ENCODE data around the gene SFI1. TPM values are rescaled to one million over a fixed set of nuclear protein-coding genes. Genes with fewer than 3 reads are reported as not detected.
"Not testable (repeated sequence)": the region's sequence is repeated elsewhere in the genome, so short reads cannot be mapped to it uniquely, and the experiment has no call there.

Gene SFI1
- total and polyA plus RNA-seq, 2 donors (not counting 1 experiment from before 2014, with no cell fraction given) = 80.2 to 182 TPM

- WGBS (ENCODE audit: insufficient coverage) = 100% methylated on average over 1 of the region's 5 CpGs
- Mint-ChIP-seq H3K4me3 (peak overlapping the region; percentile 62), H3K4me1 (peaks cover 52% of the 10 kb centered on the region), H3K27ac (peak overlapping the region; percentile 91)
- H3K9ac ChIP-seq (ENCODE audit: low read length); H3K27me3 ChIP-seq (replicated peaks in 1 of 4; ENCODE audit: control extremely low read depth in 1 of 4, control insufficient read depth in 3 of 4, insufficient read depth in 4 of 4, low read length in 3 of 4); H3K9me3 Mint-ChIP-seq (ENCODE audit: insufficient read depth); H3K9me3 ChIP-seq (ENCODE audit: control extremely low read depth in 1 of 3, control insufficient read depth in 2 of 3, insufficient read depth in 1 of 3, low read length in 2 of 3); H3K4me3 ChIP-seq (ENCODE audit: control extremely low read depth in 1 of 5, extremely low read depth in 1 of 5, insufficient read depth in 1 of 5, low read depth in 2 of 5, low read length in 4 of 5); H3K27me3 Mint-ChIP-seq; H3K36me3 ChIP-seq (replicated peaks in 1 of 2; ENCODE audit: control extremely low read depth in 1 of 2, control insufficient read depth in 1 of 2, extremely low read depth in 1 of 2, insufficient read depth in 2 of 2, low read length in 1 of 2); H2AFZ ChIP-seq (ENCODE audit: insufficient read depth, low read depth, low read length, poor library complexity, severe bottlenecking); H4K20me1 ChIP-seq (ENCODE audit: control insufficient read depth, insufficient read depth, low read length, poor library complexity, severe bottlenecking); DNase-seq; ATAC-seq (ENCODE audit: low read depth): not testable (repeated sequence)
- ChIA-PET CTCF (interaction anchor here (0.6 to 0.9 kb wide), 2 partner anchors 41 to 800 kb away, joined by 3 read pairs; no protein-coding TSS in a partner anchor), POLR2A (interaction anchor here (0.6 to 1.0 kb wide), 3 partner anchors 137 to 260 kb away, joined by 4 to 7 read pairs (median 4); partner anchors contain the start of gene DEPDC5)
- Histone ChIP-seq H3K4me1 (ENCODE audit: control insufficient read depth in 2 of 2, insufficient read depth in 2 of 2, low read length in 2 of 2) (peaks cover 37 to 58% of the 10 kb centered on the region in 2 donors), H3K27ac (ENCODE audit: low read length in 2 of 2) (peak overlapping the region; percentile 64 to 66), H3K4me2 (replicated peaks; ENCODE audit: low read depth, low read length, poor library complexity, severe bottlenecking) (peak overlapping the region; percentile 56), H3K79me2 (ENCODE audit: control insufficient read depth, insufficient read depth, low read length) (peaks cover 21% of the 10 kb centered on the region)
- intact Hi-C loops (cut with micrococcal nuclease) = loop anchor here (10.0 kb wide), 3 partner anchors 171 to 981 kb away; partner anchors contain the start of genes FBXO7, PISD and YWHAH
Observed at GRCh38 chr22:31493355-31493754, 3.0 kb upstream of the SFI1 start.

DNA sequence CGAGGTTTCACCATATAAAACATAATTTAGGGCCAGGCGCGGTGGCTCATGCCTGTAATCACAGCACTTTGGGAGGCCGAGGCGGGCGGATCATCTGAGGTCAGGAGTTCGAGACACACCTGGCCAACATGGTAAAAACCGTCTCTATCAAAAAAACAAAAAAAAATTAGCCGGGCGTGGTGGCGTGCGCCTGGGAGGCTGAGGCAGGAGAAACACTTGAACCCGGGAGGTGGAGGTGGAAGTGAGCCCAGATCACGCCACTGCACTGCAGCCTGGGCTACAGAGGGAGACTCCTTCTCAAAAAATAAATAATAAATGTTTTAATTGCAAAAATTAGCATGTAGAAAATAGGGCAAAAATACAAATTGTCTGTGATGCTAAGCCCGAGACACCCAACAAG, 993 bp upstream of the SFI1 start:
- Histone ChIP-seq H4K20me1 (ENCODE audit: control insufficient read depth, insufficient read depth, low read length, poor library complexity, severe bottlenecking) (peaks cover 3% of the 10 kb centered on the region), H3K27ac (ENCODE audit: low read length in 2 of 2) (peak overlapping the region; percentile 83 to 85), H3K9me3 (ENCODE audit: control extremely low read depth in 1 of 3, control insufficient read depth in 2 of 3, insufficient read depth in 1 of 3, low read length in 2 of 3) (no peaks in the 10 kb centered on the region), H3K4me3 (ENCODE audit: control extremely low read depth in 1 of 5, extremely low read depth in 1 of 5, insufficient read depth in 1 of 5, low read depth in 2 of 5, low read length in 4 of 5) (peak overlapping the region; percentile 71 to 88 (median 80)), H3K36me3 (replicated peaks in 1 of 2; ENCODE audit: control extremely low read depth in 1 of 2, control insufficient read depth in 1 of 2, extremely low read depth in 1 of 2, insufficient read depth in 2 of 2, low read length in 1 of 2) (peaks cover 0 to 7% of the 10 kb centered on the region in 2 experiments), H3K27me3 (replicated peaks in 1 of 4; ENCODE audit: control extremely low read depth in 1 of 4, control insufficient read depth in 3 of 4, insufficient read depth in 4 of 4, low read length in 3 of 4) (no peaks in the 10 kb centered on the region), H3K9ac (ENCODE audit: low read length) (peak overlapping the region; percentile 76), H3K79me2 (ENCODE audit: control insufficient read depth, insufficient read depth, low read length) (peaks cover 39% of the 10 kb centered on the region), H3K4me1 (ENCODE audit: control insufficient read depth in 2 of 2, insufficient read depth in 2 of 2, low read length in 2 of 2) (peaks cover 31 to 51% of the 10 kb centered on the region in 2 donors), H2AFZ (ENCODE audit: insufficient read depth, low read depth, low read length, poor library complexity, severe bottlenecking) (peak overlapping the region; percentile 88), H3K4me2 (replicated peaks; ENCODE audit: low read depth, low read length, poor library complexity, severe bottlenecking) (peak overlapping the region; percentile 89)
- Mint-ChIP-seq H3K4me3 (peak overlapping the region; percentile 97), H3K27me3 (no peaks in the 10 kb centered on the region), H3K27ac (peak overlapping the region; percentile 97), H3K9me3 (ENCODE audit: insufficient read depth) (no peaks in the 10 kb centered on the region), H3K4me1 (peaks cover 48% of the 10 kb centered on the region)
- TF ChIP-seq EZH2 (IDR thresholded peaks at IDR 0.05; ENCODE audit: borderline replicate concordance, insufficient read depth, low read depth, low read length, poor library complexity, severe bottlenecking) (no peak), CTCF (IDR thresholded peaks at IDR 0.05) (no peak)
- intact Hi-C loops (cut with micrococcal nuclease) = loop anchor here (5.0 to 10.0 kb wide), 5 partner anchors 43 to 979 kb away; partner anchors contain the start of genes FBXO7, PIK3IP1, PISD and YWHAH
- WGBS (ENCODE audit: insufficient coverage) = 75% methylated on average over 6 of the region's 15 CpGs
- CTCF ChIA-PET = interaction anchor here (1.1 kb wide), 2 partner anchors 61 to 93 kb away, joined by 3 read pairs; no protein-coding TSS in a partner anchor
- POLR2A ChIA-PET = interaction anchor here (1.0 to 1.3 kb wide), 2 partner anchors 135 to 181 kb away, joined by 3 to 5 read pairs; no protein-coding TSS in a partner anchor
- DNase-seq = no peak
- no peak for ATAC-seq (ENCODE audit: low read depth)

Data from B cell (primary cell).